ENCODE results near the gene LMX1A.

DNA sequence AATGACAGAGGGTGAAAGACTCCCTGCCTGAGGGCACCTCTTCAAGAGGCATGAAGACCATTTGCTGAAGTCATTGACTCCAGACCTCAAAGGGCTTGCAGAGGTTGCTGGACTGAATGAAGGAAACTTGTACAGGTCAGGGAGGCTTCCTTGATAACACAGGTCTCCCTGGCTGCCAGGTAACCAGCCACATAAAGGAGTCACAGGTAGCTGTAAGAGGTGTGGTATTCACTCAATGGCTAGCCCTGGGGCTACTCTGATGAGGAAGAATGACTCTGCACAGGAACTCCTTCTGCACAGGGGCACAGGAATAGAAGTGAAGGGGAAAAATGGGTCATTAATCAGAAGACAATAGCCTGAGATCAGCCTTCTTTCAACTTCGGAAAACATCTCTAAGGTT lies 187.5 kb downstream of the LMX1A start:
- TF ChIP-seq ZNF394 (tag by site-specific recombination; IDR thresholded peaks at IDR 0.05; ENCODE audit: borderline replicate concordance) (no peak), ZNF175 (tag by site-specific recombination; IDR thresholded peaks at IDR 0.05) (no peak), ZEB2 (tag by site-specific recombination; IDR thresholded peaks at IDR 0.05) (no peak), ZBTB7A (tag by site-specific recombination; IDR thresholded peaks at IDR 0.05; ENCODE audit: low read depth) (no peak), ZNF19 (tag by site-specific recombination; IDR thresholded peaks at IDR 0.05; ENCODE audit: low read depth) (no peak)
- TF ChIP-seq, protein P1, sequence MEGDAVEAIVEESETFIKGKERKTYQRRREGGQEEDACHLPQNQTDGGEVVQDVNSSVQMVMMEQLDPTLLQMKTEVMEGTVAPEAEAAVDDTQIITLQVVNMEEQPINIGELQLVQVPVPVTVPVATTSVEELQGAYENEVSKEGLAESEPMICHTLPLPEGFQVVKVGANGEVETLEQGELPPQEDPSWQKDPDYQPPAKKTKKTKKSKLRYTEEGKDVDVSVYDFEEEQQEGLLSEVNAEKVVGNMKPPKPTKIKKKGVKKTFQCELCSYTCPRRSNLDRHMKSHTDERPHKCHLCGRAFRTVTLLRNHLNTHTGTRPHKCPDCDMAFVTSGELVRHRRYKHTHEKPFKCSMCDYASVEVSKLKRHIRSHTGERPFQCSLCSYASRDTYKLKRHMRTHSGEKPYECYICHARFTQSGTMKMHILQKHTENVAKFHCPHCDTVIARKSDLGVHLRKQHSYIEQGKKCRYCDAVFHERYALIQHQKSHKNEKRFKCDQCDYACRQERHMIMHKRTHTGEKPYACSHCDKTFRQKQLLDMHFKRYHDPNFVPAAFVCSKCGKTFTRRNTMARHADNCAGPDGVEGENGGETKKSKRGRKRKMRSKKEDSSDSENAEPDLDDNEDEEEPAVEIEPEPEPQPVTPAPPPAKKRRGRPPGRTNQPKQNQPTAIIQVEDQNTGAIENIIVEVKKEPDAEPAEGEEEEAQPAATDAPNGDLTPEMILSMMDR (tag by site-specific recombination; IDR thresholded peaks at IDR 0.05), result no peak
- TF ChIP-seq, protein P2, sequence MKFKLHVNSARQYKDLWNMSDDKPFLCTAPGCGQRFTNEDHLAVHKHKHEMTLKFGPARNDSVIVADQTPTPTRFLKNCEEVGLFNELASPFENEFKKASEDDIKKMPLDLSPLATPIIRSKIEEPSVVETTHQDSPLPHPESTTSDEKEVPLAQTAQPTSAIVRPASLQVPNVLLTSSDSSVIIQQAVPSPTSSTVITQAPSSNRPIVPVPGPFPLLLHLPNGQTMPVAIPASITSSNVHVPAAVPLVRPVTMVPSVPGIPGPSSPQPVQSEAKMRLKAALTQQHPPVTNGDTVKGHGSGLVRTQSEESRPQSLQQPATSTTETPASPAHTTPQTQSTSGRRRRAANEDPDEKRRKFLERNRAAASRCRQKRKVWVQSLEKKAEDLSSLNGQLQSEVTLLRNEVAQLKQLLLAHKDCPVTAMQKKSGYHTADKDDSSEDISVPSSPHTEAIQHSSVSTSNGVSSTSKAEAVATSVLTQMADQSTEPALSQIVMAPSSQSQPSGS (tag by site-specific recombination; IDR thresholded peaks at IDR 0.05; ENCODE audit: low read depth), result no peak

Data from HEK293 (cell line).